Measurements from ENCODE around the gene PPP2R2D.
A peak's percentile ranks its signal among the peaks of the same experiment; 100 is the strongest.

Gene PPP2R2D

DNA sequence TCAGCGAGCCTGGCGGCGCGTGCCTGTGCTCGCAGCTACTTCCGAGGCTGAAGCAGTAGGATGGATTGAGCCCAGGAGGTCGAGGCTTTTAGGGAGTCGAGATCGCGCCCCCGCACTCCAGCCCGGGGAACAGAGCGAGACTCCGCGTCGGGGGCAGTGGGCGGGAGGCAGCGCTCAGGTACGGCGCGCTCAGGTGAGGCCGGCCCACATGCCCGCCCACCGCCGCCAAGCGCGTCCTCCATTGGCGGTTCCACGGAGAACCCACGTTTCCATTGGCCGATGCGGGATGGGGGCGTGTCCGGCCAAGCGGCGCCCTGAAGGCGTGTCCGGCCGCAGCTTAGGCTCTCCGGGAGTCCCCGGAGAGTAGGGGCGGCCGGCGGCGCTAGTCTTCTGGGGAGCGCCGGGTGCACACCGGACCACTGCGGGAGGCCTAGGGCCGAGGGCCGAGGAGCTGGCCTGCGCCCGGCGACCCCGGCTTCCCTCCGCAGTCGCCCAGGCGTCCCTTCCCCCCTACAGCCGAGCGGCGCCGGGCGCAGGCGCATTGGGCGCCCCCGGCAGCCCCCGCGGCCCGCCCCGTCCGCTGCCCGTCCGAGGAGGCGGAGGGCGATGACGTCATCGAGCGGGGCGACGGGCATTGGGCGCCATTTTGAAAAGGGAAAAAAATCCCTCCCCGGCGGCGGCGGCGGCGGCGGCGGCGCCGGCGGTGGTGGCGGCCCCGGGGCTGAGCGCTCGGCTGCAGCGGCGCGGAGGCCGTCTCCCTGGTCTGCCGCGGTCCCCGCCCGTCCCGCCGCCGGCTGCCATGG lies at the start of gene PPP2R2D:
Gene PPP2R2D (plus strand): TSS at position 659 of the 803 bp plus-strand sequence. CDS start 141 bp downstream, at position 800.
- Mint-ChIP-seq H3K27ac (peak within 1 kb of the TSS; percentile 91), H3K27me3 (peaks cover 25% of the 10 kb centered on the region), H3K4me3 (peak within 1 kb of the TSS; percentile 83), H3K36me3 (peaks cover 13% of the 10 kb centered on the region), H3K4me1 (peaks cover 62% of the 10 kb centered on the region), H3K9me3 (no peaks in the 10 kb centered on the region)
- DNase-seq = peak; percentile 97
- CTCF ChIA-PET = interaction anchor here (1.1 to 1.9 kb wide), 2 partner anchors 43 to 122 kb away, joined by 5 read pairs; no protein-coding TSS in a partner anchor

DNA sequence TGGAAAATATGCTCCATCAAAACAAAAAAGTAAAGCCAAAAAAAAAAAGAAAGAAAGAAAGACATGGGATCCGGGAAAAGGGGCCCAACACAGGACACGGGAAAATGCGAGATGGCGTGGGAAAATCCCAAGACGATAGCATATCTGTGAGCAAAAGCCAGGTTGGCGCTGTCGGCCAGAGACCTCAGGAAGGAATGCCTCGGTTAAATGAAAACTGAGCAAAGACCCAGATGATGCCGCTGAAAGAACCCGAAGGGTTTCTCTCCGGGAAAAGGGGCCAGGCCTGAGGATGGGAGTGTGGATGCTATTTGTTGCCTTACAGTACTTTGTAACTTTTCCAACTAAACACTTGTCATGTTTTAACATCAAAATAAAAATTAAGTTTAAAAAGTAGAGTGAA lies 49.5 kb upstream of the PPP2R2D start:
- CTCF ChIA-PET = no interaction called here
- Mint-ChIP-seq H3K27me3 (no peaks in the 10 kb centered on the region), H3K4me3 (no peak overlapping the region), H3K9me3 (peaks cover 3% of the 10 kb centered on the region), H3K4me1 (no peaks in the 10 kb centered on the region), H3K36me3 (no peaks in the 10 kb centered on the region), H3K27ac (no peak overlapping the region)
- peak; percentile 12 for DNase-seq

DNA sequence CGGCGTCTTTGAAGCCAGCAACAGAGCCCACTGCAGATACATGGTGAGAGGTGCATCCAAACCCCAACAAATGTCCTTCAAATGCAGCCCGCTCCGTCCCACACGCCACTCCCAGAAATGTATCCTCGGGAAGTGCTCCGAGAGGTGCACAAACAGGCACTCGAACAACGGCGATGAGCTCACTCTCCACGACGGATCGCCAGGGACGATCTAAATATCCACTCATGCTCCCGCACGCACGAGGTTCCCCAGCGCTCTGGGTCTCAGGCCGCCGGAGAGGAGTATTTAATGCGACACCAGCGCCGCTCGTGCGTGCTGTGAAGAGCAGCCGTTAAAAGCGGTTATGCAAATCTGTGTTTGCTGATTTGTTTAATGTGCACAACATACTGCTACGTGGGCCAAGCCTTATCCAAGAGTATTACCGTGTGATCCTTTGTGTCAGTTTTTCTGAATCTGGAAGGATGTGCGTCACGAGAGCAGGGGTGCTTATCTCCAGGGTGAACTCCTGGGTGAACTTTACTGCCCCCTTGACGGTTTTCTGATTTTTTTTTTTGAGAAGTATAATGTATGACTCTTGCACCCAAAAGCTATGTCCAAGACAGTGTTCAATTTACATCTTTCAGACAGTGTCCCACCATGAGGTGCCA lies 48.5 kb upstream of the PPP2R2D start:
- Mint-ChIP-seq H3K4me1 (no peaks in the 10 kb centered on the region), H3K27me3 (no peaks in the 10 kb centered on the region), H3K4me3 (no peak overlapping the region), H3K36me3 (no peaks in the 10 kb centered on the region), H3K27ac (no peak overlapping the region), H3K9me3 (peaks cover 3% of the 10 kb centered on the region)
- DNase-seq = no peak
- CTCF ChIA-PET = no interaction called here

DNA sequence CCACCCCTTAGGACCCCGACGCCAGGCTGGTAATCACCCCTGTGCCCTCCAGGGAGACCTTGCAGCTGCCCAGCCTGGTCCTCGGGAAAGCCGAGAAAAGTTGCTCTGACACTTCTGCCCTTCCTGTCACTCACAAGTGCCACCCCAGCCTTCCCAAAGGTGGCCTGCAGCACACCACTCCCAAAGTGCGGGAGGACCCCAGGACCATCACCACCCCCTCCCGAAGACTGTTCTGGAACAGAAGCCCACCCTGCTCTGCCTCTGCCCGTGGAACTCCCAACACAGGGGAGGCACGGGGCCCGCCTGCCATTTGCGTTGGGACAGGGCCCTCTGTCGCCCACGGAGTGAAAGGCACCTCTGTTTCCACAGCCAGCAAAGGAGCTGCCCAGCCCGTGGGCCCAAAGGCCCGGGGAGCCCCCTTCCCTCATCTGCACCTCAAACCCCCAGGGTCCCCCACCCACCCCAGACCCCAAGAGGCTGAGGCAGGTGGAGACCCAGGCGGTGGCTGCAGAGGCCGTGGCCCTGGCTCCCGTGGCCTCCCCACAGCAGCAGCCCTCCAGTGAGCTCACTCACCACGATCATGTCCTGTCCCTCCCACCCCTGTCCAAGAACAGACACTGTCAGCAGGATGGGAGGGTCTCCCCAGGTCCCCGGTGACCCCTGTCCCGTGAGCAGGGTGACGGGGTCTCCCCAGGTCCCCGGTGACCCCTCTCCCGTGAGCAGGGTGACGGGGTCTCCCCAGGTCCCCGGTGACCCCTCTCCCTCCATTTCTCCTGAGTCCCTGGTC lies 47.8 kb upstream of the PPP2R2D start:
- Mint-ChIP-seq H3K4me3 (no peak overlapping the region), H3K27ac (no peak overlapping the region), H3K36me3 (no peaks in the 10 kb centered on the region), H3K9me3 (peaks cover 3% of the 10 kb centered on the region), H3K4me1 (no peaks in the 10 kb centered on the region), H3K27me3 (no peaks in the 10 kb centered on the region)
- no peak for DNase-seq
- CTCF ChIA-PET = no interaction called here

DNA sequence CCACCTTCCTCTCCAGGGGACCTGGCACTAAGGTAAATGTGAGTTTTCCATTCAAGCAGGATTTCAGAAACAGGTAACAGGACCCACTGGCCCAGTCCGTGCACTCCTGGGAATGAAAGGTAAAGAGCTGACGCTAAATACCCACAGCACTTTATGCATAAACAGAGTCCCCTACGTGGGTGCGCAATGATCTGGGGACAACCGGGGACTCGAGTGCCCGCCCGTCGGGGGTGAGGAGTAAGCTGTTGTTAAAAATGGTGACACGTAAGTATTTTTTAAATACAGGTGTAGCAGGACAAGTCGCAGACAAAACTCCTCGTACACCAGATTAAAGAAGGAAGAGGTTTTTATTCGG lies 47.2 kb upstream of the PPP2R2D start:
- no peak for DNase-seq
- CTCF ChIA-PET = no interaction called here
- no peaks in the 10 kb centered on the region for H3K27me3 Mint-ChIP-seq
- H3K4me1 Mint-ChIP-seq = no peaks in the 10 kb centered on the region
- no peak overlapping the region for H3K27ac Mint-ChIP-seq
- no peak overlapping the region for H3K4me3 Mint-ChIP-seq
- H3K36me3 Mint-ChIP-seq = no peaks in the 10 kb centered on the region
- peaks cover 3% of the 10 kb centered on the region for H3K9me3 Mint-ChIP-seq

DNA sequence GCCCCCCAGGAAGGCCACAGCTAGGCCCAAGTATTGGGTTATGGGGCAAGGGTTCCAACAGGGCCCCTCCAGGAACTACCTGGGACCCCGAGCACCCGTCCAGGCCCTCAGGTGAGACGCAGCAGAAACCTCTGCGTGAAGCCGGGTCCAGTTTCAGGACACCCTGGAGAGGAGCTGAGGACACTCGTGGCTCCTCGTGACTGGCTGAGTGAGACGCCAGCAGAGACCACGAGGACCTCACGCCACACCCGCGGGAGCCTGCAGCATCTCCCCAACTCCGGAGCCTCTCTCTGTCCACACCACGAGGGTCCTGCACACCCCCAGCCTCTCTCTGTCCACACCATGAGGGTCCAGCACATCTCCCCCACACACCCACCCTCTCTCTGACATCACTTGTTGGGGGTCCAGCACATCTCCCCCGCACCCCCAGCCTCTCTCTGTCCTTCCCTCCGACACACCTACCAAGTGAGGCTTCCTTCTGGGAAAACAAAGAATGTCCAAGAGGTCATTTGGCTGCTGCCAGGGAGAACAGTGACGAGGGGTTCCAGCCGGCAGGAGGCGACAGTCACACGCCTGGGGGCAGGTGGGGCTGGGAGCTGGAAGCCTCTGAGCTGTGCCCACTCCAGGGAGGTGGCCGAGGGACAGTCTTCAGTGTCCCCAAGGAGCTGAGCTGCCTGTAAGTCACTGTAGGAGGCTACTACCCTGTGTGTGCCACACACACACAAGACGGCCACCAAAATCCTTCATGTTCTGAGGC lies 46.1 kb upstream of the PPP2R2D start:
- DNase-seq = no peak
- Mint-ChIP-seq H3K9me3 (peaks cover 3% of the 10 kb centered on the region), H3K4me1 (no peaks in the 10 kb centered on the region), H3K36me3 (no peaks in the 10 kb centered on the region), H3K4me3 (no peak overlapping the region), H3K27me3 (no peaks in the 10 kb centered on the region), H3K27ac (no peak overlapping the region)
- CTCF ChIA-PET = no interaction called here

DNA sequence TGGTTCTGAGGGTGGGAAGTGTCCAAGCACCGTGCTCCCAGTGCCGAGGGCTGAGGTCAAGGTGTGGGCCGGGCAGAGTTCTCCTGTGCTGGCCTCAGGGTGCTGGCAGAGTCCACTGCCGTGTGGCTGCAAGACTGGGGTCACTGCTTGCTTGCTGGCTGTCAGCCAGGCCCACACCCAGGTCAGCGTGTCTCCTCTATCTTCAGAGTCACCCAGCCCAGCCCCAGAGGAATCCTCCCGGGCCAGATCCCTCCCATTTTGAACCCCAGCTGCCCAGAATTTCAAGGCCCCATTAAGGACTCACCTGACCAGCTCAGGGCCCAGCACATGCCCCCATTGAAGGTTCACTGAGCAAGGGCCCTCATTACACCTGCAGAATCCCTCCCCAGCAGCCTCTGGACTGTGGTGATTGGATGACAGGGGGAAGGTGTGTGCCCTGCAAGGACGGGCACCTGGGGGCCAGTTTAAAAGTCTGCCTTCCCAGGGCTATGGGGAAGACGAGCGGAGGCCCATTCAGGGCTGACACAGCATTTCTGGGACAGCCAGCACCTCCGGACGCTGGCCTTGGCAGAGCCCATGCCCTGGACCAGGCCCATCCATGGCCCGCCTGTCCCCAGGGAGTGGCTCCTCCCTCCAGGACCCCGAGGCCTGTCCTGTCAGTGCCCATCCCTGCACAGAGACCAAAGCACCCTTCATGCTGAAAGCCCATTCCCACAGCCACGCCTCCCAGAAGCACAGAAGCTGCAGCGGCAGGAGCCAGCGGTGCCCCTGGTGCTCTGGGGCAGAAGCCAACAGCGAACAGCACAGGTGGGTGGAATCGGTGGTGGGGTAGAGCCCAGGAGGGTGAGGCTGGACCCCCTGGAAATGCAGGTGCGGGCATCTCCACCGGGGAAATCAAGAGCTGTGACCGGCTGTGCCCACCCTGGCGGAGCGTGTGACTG lies 45.1 kb upstream of the PPP2R2D start:
- Mint-ChIP-seq H3K27me3 (peaks cover 2% of the 10 kb centered on the region), H3K4me1 (no peaks in the 10 kb centered on the region), H3K4me3 (no peak overlapping the region), H3K27ac (no peak overlapping the region), H3K9me3 (peaks cover 3% of the 10 kb centered on the region), H3K36me3 (no peaks in the 10 kb centered on the region)
- CTCF ChIA-PET = no interaction called here
- peak; percentile 7 for DNase-seq

DNA sequence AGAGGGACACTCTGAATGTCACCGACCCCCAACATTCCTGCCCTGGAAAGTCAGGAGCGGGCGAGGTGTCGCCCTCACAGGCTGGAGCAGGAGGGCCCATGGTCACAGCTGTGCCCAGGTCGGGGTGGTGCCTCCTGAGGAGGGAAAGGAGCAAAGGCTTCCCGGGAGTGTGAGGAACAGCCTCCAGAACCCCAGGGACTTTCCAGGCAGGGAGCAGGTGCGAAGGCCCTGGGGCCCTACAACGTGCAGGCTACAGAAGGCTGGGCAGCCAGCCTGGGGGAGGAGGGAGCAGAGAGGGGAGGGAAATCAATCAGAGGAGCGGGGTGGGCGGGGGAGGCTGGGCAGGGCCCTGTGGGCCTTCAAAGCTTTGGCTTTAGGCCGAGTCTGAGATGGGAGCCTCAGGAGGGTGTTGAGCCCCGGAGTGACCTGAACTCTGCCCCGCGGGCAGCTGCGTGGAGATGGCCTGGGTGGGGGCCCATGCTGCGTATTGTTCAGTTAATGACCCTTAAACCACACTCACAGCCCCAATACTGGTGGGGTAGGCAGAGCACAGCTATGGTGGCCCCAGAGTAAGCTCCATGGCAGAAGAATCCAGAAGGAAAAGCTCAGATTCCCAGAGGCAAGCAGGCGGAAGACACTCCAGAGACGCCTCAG lies 44.2 kb upstream of the PPP2R2D start:
- H3K4me1 Mint-ChIP-seq = no peaks in the 10 kb centered on the region
- H3K27me3 Mint-ChIP-seq = peaks cover 5% of the 10 kb centered on the region
- no peak overlapping the region for H3K4me3 Mint-ChIP-seq
- no peaks in the 10 kb centered on the region for H3K9me3 Mint-ChIP-seq
- H3K27ac Mint-ChIP-seq = no peak overlapping the region
- no peaks in the 10 kb centered on the region for H3K36me3 Mint-ChIP-seq
- CTCF ChIA-PET = no interaction called here
- peak; percentile 8 for DNase-seq

DNA sequence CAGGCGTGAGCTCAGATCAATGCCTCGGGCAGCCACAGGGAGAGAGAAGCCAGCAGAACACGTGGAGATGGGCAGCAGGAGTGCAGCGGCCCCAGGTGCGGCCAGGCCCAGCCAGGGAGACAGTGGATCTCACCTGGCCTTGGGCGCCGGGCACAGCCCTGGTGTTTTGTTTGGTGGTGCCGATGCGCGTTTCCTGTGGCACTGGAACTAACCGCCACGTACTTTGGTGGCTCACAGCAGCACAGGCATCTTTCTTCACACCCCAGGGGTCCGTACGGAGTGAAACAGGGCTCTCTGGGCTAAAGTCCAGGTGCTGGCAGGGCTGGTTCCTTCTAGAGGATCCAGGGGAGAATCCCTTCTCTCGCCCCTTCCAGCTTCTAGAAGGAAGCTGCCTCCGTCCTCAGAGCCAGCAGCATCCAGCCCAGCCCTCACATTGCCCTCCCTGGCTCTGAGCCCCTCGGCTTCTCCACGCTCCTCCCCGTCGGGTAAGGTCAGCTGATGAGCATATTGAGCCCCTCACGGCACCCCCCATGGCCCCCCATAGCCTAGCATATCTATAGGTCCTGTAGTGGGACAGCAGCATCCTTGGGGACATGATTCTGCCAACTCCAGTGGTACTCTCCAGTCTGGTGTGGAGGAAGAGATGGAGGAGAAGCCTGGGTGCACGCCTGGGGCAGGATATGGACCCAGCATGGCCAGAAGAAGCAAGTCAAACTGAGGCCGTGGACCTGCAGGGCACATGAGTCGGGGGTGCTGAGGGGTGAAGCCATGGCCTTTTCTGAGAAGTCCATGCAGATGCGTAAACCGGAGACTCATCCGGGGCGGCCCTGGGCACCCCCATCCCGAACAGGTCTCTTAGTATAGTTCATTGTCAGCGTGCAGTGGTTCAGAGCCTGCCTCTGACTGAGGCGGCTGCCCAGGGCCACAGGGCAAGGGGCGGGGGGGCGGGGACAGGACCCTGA lies 43.4 kb upstream of the PPP2R2D start:
- CTCF ChIA-PET = no interaction called here
- no peak overlapping the region for H3K27ac Mint-ChIP-seq
- H3K4me1 Mint-ChIP-seq = no peaks in the 10 kb centered on the region
- H3K27me3 Mint-ChIP-seq = peaks cover 5% of the 10 kb centered on the region
- peak; percentile 10 for DNase-seq
- no peaks in the 10 kb centered on the region for H3K36me3 Mint-ChIP-seq
- H3K9me3 Mint-ChIP-seq = no peaks in the 10 kb centered on the region
- H3K4me3 Mint-ChIP-seq = no peak overlapping the region

DNA sequence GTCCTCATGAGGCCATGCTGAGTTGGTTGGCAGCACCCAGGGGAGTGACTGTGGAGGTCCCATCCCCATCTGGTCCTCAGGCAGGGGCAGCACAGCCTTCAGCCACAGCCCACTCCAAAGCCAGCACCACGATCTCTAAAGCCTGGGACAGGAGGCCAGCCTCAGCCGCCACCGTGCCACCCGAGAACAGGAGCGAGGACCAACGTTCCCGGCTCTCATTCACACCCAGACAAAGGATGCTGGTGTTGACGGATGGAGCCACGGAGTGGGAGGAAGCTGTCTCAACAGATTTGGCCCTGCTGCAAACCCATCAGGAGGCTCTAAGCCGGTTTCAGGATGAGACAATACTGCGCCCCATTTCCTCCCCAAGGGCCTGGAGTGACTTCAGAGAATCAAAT lies 42.7 kb upstream of the PPP2R2D start:
- H3K27me3 Mint-ChIP-seq = peaks cover 5% of the 10 kb centered on the region
- no peaks in the 10 kb centered on the region for H3K36me3 Mint-ChIP-seq

DNA sequence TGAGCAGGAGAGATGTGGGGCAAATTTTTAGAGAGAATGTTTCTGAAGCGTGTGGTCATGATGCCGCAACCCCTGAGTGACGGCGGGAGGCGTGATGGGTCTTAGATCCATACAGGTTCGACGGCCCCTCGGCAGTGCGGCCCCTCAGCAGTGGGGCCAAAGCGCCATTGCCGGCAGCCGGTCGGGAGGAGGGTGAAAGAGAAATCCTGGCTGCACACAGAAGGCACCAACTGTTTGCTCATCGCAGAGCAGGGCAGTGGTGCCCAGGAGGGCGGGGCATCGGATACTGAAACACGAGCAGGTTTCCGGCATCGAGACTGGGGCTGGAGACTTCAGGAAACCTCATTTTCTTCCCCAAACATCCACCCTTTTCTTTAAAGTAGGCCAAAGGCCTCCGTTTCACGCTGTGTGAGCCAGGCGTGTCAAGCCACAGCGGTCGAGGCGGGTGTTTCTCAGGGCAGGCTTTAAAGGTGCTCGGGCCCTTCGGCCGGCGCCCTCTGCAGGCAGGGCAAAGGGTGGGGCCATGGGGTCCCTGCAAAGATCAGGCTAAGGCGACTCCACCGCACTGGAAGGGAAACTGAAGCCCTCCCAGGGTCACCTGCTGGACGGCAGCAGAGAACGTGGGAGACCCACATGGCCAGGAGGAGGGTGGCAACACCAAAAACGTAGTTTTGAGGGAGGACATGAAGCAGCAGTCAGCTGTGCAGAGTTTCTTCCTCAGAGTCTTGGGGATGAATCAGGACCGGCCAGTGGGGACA lies 42.0 kb upstream of the PPP2R2D start:
- CTCF ChIA-PET = no interaction called here
- Mint-ChIP-seq H3K27ac (no peak overlapping the region), H3K4me1 (no peaks in the 10 kb centered on the region), H3K9me3 (no peaks in the 10 kb centered on the region), H3K36me3 (no peaks in the 10 kb centered on the region), H3K4me3 (no peak overlapping the region), H3K27me3 (peaks cover 5% of the 10 kb centered on the region)
- DNase-seq = peak; percentile 18

More for the DNA sequence above, 42.7 kb upstream of the PPP2R2D start:
- Mint-ChIP-seq H3K4me3 (no peak overlapping the region), H3K4me1 (no peaks in the 10 kb centered on the region), H3K27ac (no peak overlapping the region), H3K9me3 (no peaks in the 10 kb centered on the region)
- DNase-seq = peak; percentile 13
- CTCF ChIA-PET = no interaction called here
